Measurements from ENCODE around the gene ATP8B4.

The ATP8B4 gene

GRCh38 chr15:50140983-50141382 lies 21.9 kb upstream of the ATP8B4 start:
- Histone ChIP-seq H3K27me3 (ENCODE audit: insufficient read depth, low read length, poor library complexity, severe bottlenecking) (no peaks in the 10 kb centered on the region), H2AFZ (ENCODE audit: low read length) (no peak overlapping the region), H3K4me1 (ENCODE audit: insufficient read depth, low read length, poor library complexity, severe bottlenecking) (no peaks in the 10 kb centered on the region), H4K20me1 (ENCODE audit: insufficient read depth, low read length, poor library complexity, severe bottlenecking) (no peaks in the 10 kb centered on the region), H3K36me3 (ENCODE audit: insufficient read depth, low read length) (no peaks in the 10 kb centered on the region), H3K9me2 (replicated peaks; ENCODE audit: low read depth, low read length) (no peaks in the 10 kb centered on the region), H3K79me2 (ENCODE audit: insufficient read depth, low read length) (no peaks in the 10 kb centered on the region), H3K9me3 (ENCODE audit: insufficient read depth, low read depth, low read length) (no peaks in the 10 kb centered on the region), H3K4me3 (ENCODE audit: low read length, poor library complexity, severe bottlenecking) (no peak overlapping the region), H3K9ac (ENCODE audit: low read depth, low read length, poor library complexity, severe bottlenecking) (no peak overlapping the region), H3K4me2 (ENCODE audit: low read depth, low read length, poor library complexity, severe bottlenecking) (no peak overlapping the region), H3F3A (ENCODE audit: low read depth) (no peaks in the 10 kb centered on the region)
- TF ChIP-seq CTCF (conservative IDR thresholded peaks at IDR 0.05; ENCODE audit: low read length), result no peak
- no peak for TF ChIP-seq EZH2phosphoT487 (IDR thresholded peaks at IDR 0.05; ENCODE audit: borderline replicate concordance)

- H2AFZ ChIP-seq (ENCODE audit: low read length), result no peak overlapping the region
- no peak overlapping the region for H3K9ac ChIP-seq (ENCODE audit: low read depth, low read length, poor library complexity, severe bottlenecking)
- no peak for TF ChIP-seq CTCF (conservative IDR thresholded peaks at IDR 0.05; ENCODE audit: low read length)
- no peak for TF ChIP-seq EZH2phosphoT487 (IDR thresholded peaks at IDR 0.05; ENCODE audit: borderline replicate concordance)
Measured at GRCh38 chr15:50140098-50140497, 21.1 kb upstream of the ATP8B4 start.

GRCh38 chr15:50138391-50138790 lies 19.4 kb upstream of the ATP8B4 start:
- Histone ChIP-seq H3K27me3 (ENCODE audit: insufficient read depth, low read length, poor library complexity, severe bottlenecking) (no peaks in the 10 kb centered on the region), H3K4me1 (ENCODE audit: insufficient read depth, low read length, poor library complexity, severe bottlenecking) (no peaks in the 10 kb centered on the region), H3K4me2 (ENCODE audit: low read depth, low read length, poor library complexity, severe bottlenecking) (no peak overlapping the region), H3K9ac (ENCODE audit: low read depth, low read length, poor library complexity, severe bottlenecking) (no peak overlapping the region), H3K36me3 (ENCODE audit: insufficient read depth, low read length) (no peaks in the 10 kb centered on the region), H3F3A (ENCODE audit: low read depth) (no peaks in the 10 kb centered on the region), H4K20me1 (ENCODE audit: insufficient read depth, low read length, poor library complexity, severe bottlenecking) (no peaks in the 10 kb centered on the region), H3K79me2 (ENCODE audit: insufficient read depth, low read length) (no peaks in the 10 kb centered on the region), H3K4me3 (ENCODE audit: low read length, poor library complexity, severe bottlenecking) (no peak overlapping the region), H3K9me2 (replicated peaks; ENCODE audit: low read depth, low read length) (no peaks in the 10 kb centered on the region), H2AFZ (ENCODE audit: low read length) (no peak overlapping the region), H3K9me3 (ENCODE audit: insufficient read depth, low read depth, low read length) (no peaks in the 10 kb centered on the region)
- TF ChIP-seq CTCF (conservative IDR thresholded peaks at IDR 0.05; ENCODE audit: low read length), result peak; percentile 47
- TF ChIP-seq EZH2phosphoT487 (IDR thresholded peaks at IDR 0.05; ENCODE audit: borderline replicate concordance), result no peak

More at GRCh38 chr15:50140098-50140497, 21.1 kb upstream of the ATP8B4 start:
- Histone ChIP-seq H4K20me1 (ENCODE audit: insufficient read depth, low read length, poor library complexity, severe bottlenecking) (no peaks in the 10 kb centered on the region), H3K36me3 (ENCODE audit: insufficient read depth, low read length) (no peaks in the 10 kb centered on the region), H3K4me3 (ENCODE audit: low read length, poor library complexity, severe bottlenecking) (no peak overlapping the region), H3K4me2 (ENCODE audit: low read depth, low read length, poor library complexity, severe bottlenecking) (no peak overlapping the region), H3K9me3 (ENCODE audit: insufficient read depth, low read depth, low read length) (no peaks in the 10 kb centered on the region), H3K4me1 (ENCODE audit: insufficient read depth, low read length, poor library complexity, severe bottlenecking) (no peaks in the 10 kb centered on the region), H3F3A (ENCODE audit: low read depth) (no peaks in the 10 kb centered on the region), H3K79me2 (ENCODE audit: insufficient read depth, low read length) (no peaks in the 10 kb centered on the region), H3K9me2 (replicated peaks; ENCODE audit: low read depth, low read length) (no peaks in the 10 kb centered on the region), H3K27me3 (ENCODE audit: insufficient read depth, low read length, poor library complexity, severe bottlenecking) (no peaks in the 10 kb centered on the region)

Measured in Loucy (cell line).